ENCODE data around the gene SPATA6. TPM values are rescaled to one million over a fixed set of nuclear protein-coding genes. Genes with fewer than 3 reads are reported as not detected.

The SPATA6 gene
- polyA plus RNA-seq, 1 donor from 2014 or later: 3.2 TPM

DNA sequence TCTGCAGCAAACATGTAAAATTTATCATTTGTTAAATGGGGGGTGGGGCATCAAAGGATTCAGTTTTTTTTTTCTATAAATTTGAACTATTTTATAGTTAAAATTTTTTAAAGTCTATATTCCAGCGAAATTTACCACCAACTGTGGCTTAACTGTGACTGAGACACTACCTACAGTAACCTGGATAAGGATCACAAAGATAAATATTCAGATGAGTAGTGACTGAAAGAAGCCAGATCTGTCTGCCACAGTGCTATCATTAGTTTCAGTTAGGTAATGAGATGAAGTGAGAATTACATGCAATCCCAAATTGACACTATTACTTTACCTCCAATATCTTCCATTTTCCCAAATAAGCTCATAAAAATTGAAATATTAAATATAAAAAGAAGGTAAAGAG is 5.4 kb downstream of the SPATA6 start:
- peaks cover 22% of the 10 kb centered on the region for H3K79me2 ChIP-seq (replicated peaks; ENCODE audit: insufficient read depth, low read length)
- H3K4me3 ChIP-seq (ENCODE audit: low read length): no peak overlapping the region
- no peaks in the 10 kb centered on the region for H3F3A ChIP-seq (ENCODE audit: insufficient read depth, low read length, poor library complexity, severe bottlenecking)
- H3K27me3 ChIP-seq (ENCODE audit: insufficient read depth, low read depth, low read length): no peaks in the 10 kb centered on the region
- H3K9me2 ChIP-seq (ENCODE audit: insufficient read depth, low read length): no peaks in the 10 kb centered on the region
- no peak overlapping the region for H3K4me2 ChIP-seq (ENCODE audit: low read length)
- TF ChIP-seq EZH2 (IDR thresholded peaks at IDR 0.05; ENCODE audit: borderline replicate concordance, insufficient read depth, low read length, poor library complexity, severe bottlenecking) (no peak), MXI1 (conservative IDR thresholded peaks at IDR 0.05; ENCODE audit: poor library complexity, severe bottlenecking) (no peak), POLR2AphosphoS5 (IDR thresholded peaks at IDR 0.05) (no peak), SMC3 (conservative IDR thresholded peaks at IDR 0.05; ENCODE audit: poor library complexity) (no peak), EP300 (conservative IDR thresholded peaks at IDR 0.05; ENCODE audit: poor library complexity, severe bottlenecking) (no peak), TAF1 (IDR thresholded peaks at IDR 0.05; ENCODE audit: low read depth) (no peak)
- TF ChIP-seq, protein P1, sequence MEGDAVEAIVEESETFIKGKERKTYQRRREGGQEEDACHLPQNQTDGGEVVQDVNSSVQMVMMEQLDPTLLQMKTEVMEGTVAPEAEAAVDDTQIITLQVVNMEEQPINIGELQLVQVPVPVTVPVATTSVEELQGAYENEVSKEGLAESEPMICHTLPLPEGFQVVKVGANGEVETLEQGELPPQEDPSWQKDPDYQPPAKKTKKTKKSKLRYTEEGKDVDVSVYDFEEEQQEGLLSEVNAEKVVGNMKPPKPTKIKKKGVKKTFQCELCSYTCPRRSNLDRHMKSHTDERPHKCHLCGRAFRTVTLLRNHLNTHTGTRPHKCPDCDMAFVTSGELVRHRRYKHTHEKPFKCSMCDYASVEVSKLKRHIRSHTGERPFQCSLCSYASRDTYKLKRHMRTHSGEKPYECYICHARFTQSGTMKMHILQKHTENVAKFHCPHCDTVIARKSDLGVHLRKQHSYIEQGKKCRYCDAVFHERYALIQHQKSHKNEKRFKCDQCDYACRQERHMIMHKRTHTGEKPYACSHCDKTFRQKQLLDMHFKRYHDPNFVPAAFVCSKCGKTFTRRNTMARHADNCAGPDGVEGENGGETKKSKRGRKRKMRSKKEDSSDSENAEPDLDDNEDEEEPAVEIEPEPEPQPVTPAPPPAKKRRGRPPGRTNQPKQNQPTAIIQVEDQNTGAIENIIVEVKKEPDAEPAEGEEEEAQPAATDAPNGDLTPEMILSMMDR (IDR thresholded peaks at IDR 0.05; ENCODE audit: poor library complexity, severe bottlenecking): no peak
- TF ChIP-seq, protein P2, sequence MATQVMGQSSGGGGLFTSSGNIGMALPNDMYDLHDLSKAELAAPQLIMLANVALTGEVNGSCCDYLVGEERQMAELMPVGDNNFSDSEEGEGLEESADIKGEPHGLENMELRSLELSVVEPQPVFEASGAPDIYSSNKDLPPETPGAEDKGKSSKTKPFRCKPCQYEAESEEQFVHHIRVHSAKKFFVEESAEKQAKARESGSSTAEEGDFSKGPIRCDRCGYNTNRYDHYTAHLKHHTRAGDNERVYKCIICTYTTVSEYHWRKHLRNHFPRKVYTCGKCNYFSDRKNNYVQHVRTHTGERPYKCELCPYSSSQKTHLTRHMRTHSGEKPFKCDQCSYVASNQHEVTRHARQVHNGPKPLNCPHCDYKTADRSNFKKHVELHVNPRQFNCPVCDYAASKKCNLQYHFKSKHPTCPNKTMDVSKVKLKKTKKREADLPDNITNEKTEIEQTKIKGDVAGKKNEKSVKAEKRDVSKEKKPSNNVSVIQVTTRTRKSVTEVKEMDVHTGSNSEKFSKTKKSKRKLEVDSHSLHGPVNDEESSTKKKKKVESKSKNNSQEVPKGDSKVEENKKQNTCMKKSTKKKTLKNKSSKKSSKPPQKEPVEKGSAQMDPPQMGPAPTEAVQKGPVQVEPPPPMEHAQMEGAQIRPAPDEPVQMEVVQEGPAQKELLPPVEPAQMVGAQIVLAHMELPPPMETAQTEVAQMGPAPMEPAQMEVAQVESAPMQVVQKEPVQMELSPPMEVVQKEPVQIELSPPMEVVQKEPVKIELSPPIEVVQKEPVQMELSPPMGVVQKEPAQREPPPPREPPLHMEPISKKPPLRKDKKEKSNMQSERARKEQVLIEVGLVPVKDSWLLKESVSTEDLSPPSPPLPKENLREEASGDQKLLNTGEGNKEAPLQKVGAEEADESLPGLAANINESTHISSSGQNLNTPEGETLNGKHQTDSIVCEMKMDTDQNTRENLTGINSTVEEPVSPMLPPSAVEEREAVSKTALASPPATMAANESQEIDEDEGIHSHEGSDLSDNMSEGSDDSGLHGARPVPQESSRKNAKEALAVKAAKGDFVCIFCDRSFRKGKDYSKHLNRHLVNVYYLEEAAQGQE (IDR thresholded peaks at IDR 0.05; ENCODE audit: borderline replicate concordance): no peak
- H2AFZ ChIP-seq (ENCODE audit: low read depth, low read length): no peak overlapping the region
- no peak overlapping the region for H3K9ac ChIP-seq (ENCODE audit: low read length)
- no peaks in the 10 kb centered on the region for H3K36me3 ChIP-seq (ENCODE audit: insufficient read depth, low read length)
- H3K9me3 ChIP-seq (ENCODE audit: low read length): no peaks in the 10 kb centered on the region
- no peak overlapping the region for H3K27ac ChIP-seq (ENCODE audit: low read length)
- no peaks in the 10 kb centered on the region for H4K20me1 ChIP-seq (ENCODE audit: insufficient read depth)

DNA sequence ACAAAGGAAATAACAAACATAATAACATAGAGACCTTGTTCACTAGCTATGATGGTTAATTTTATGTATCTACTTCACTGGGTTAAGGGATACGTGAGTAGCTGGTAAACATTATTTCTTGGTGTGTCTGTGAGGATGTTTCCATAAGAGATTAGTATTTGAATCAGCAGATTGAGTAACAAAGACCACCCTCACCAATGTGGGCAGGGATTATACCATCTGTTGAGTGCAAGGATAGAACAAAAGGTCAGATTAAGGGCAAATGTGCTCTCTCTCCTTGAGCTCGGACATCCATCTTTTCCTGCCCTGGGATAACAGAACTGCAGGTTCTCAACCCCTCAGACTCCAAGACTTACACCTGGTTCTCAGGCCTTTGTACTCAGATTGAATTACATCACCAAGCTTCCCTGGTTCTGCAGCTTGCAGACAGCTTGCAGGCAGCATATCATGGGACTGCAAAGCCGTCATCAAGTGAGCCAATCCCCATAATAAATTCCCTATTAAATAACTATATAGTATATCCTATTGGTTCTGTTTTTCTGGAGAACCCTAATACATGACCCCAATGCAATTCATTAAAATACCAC is 9.2 kb downstream of the SPATA6 start:
- Histone ChIP-seq H3K79me2 (replicated peaks; ENCODE audit: insufficient read depth, low read length) (peaks cover 29% of the 10 kb centered on the region), H2AFZ (ENCODE audit: low read depth, low read length) (no peak overlapping the region), H3K27ac (ENCODE audit: low read length) (no peak overlapping the region), H3K9ac (ENCODE audit: low read length) (no peak overlapping the region), H3K4me2 (ENCODE audit: low read length) (no peak overlapping the region), H4K20me1 (ENCODE audit: insufficient read depth) (no peaks in the 10 kb centered on the region), H3F3A (ENCODE audit: insufficient read depth, low read length, poor library complexity, severe bottlenecking) (no peaks in the 10 kb centered on the region), H3K27me3 (ENCODE audit: insufficient read depth, low read depth, low read length) (no peaks in the 10 kb centered on the region), H3K36me3 (ENCODE audit: insufficient read depth, low read length) (no peaks in the 10 kb centered on the region), H3K9me2 (ENCODE audit: insufficient read depth, low read length) (no peaks in the 10 kb centered on the region), H3K9me3 (ENCODE audit: low read length) (no peaks in the 10 kb centered on the region), H3K4me3 (ENCODE audit: low read length) (no peak overlapping the region)
- TF ChIP-seq, protein P1 (IDR thresholded peaks at IDR 0.05; ENCODE audit: poor library complexity, severe bottlenecking): no peak
- TF ChIP-seq SMC3 (conservative IDR thresholded peaks at IDR 0.05; ENCODE audit: poor library complexity) (no peak), EZH2 (IDR thresholded peaks at IDR 0.05; ENCODE audit: borderline replicate concordance, insufficient read depth, low read length, poor library complexity, severe bottlenecking) (no peak), RAD21 (conservative IDR thresholded peaks at IDR 0.05) (no peak), TAF1 (IDR thresholded peaks at IDR 0.05; ENCODE audit: low read depth) (no peak), MXI1 (conservative IDR thresholded peaks at IDR 0.05; ENCODE audit: poor library complexity, severe bottlenecking) (no peak), POLR2AphosphoS5 (IDR thresholded peaks at IDR 0.05) (no peak), EP300 (conservative IDR thresholded peaks at IDR 0.05; ENCODE audit: poor library complexity, severe bottlenecking) (no peak)
- TF ChIP-seq, protein P2 (IDR thresholded peaks at IDR 0.05; ENCODE audit: borderline replicate concordance): no peak

Measured in neural cell (in vitro differentiated cells).